Measurements from ENCODE around the gene STK17A. TPM values are rescaled to one million over a fixed set of nuclear protein-coding genes. Genes with fewer than 3 reads are reported as not detected.
A peak's percentile ranks its signal among the peaks of the same experiment; 100 is the strongest.

Gene STK17A
- total RNA-seq, 2 donors from 2014 or later = 61.7 to 67.6 TPM

GRCh38 chr7:43674559-43675436, 91.9 kb downstream of the STK17A start:
- peaks cover 54 to 61% of the 10 kb centered on the region in 2 donors for H3K4me1 Mint-ChIP-seq (ENCODE audit: low read depth in 2 of 2)
- no peak overlapping the region for H3K4me3 Mint-ChIP-seq
- H3K36me3 Mint-ChIP-seq = peaks cover 28% of the 10 kb centered on the region

More at GRCh38 chr7:43674559-43675436, 91.9 kb downstream of the STK17A start:
- H3K27me3 Mint-ChIP-seq = no peaks in the 10 kb centered on the region
- H3K27ac Mint-ChIP-seq = peak overlapping the region; percentile 36 to 40
- no peaks in the 10 kb centered on the region for H3K9me3 Mint-ChIP-seq
- ATAC-seq = no peak
- DNase-seq (ENCODE audit: low spot score) = no peak

Other genes starting within 250 kb of the STK17A start
- gene COA1, start 146.4 kb downstream of the STK17A start, total RNA-seq = 100 to 1,000 TPM in 1 of 2 donors, 10 to 100 TPM in 1; 77.2 to 119 TPM
- gene BLVRA, start 175.6 kb downstream of the STK17A start, total RNA-seq = 10 to 100 TPM; 34.6 to 62.0 TPM